Ureter (tissue), 1 donor: ENCODE results near the gene MARF1. TPM values are rescaled to one million over a fixed set of nuclear protein-coding genes. Genes with fewer than 3 reads are reported as not detected.
"Not testable (repeated sequence)": the region's sequence is repeated elsewhere in the genome, so short reads cannot be mapped to it uniquely, and the experiment has no call there.

Experiments used
- DNase-seq: peaks from one replicate; pipeline ENCODE4 v3.0.0-alpha.2; 2020; ENCODE audit warnings: low spot score
- total RNA-seq: library from RNA; stranded (reverse); gene quantifications from one replicate; pipeline ENCODE4 v1.2.4, GENCODE V29; 2023
- donor health status: DM: yes; HTN: yes; CAD: no.

The MARF1 gene
- total RNA-seq, 1 donor from 2014 or later: 98.3 TPM

GRCh38 chr16:15572329-15573001, 70.5 kb downstream of the MARF1 start:
- no peak for DNase-seq

DNA sequence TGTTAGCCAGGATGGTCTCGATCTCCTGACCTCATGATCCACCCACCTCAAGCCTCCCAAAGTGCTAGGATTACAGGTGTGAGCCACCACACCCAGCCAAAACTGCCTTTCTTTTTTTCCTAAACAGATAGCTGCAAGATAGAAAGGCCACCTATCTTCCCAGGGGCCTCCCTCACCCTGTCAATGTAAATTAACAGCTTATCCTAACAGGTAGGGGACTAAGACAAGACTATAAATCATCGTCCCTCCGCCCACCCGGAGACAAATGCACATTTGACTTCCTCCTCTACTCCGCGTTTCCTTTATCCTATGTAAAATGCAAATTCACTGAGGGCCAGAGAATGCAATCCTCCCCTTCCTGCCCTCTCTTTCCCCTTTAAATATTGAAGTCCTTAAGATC, 71.4 kb downstream of the MARF1 start:
- DNase-seq: no peak

- DNase-seq: not testable (repeated sequence)
Observed at GRCh38 chr16:15570666-15571065, 72.3 kb downstream of the MARF1 start.

GRCh38 chr16:15567823-15568222, 75.1 kb downstream of the MARF1 start:
- no peak for DNase-seq

DNA sequence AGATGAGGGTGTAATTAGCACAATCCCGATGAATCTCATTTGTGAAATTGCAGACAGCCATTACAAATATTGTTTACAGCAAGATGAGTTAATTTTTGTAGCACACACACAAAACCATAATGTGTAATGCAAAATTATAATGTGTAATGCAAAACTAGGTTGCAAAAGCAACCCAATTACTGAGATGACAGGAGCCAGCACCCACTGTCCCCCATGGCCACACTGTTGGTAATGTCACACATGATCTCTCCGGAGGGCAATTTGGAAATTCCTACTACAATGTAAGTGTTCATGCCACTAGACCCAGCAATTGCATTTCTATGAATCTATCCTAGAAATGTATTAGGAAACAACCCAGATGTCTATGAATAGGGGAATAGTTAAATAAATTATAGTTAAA, 76.9 kb downstream of the MARF1 start:
- no peak for DNase-seq

GRCh38 chr16:15564604-15565339, 78.2 kb downstream of the MARF1 start:
- no peak for DNase-seq

DNA sequence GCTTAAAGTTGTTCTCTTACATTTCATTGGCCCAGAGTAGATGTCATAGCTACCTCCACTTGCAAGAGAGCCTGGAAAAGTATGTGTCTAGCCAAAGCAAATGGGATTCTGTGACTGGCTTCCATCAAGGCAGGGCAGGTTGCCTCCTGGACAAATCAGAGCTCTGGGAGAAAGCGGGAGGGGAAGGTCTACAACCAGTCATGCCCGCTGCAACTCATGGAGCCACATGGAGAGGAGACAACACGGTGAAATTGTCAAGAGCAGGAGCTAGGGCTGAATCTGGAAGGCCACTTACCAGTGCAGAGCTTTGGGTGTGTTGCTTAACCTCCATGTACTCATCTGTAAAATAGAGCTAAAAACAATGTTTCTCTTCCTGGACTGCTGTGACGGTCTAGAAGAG, 83.8 kb downstream of the MARF1 start:
- no peak for DNase-seq

- DNase-seq: no peak
Observed at GRCh38 chr16:15557258-15557657, 85.7 kb downstream of the MARF1 start.

DNA sequence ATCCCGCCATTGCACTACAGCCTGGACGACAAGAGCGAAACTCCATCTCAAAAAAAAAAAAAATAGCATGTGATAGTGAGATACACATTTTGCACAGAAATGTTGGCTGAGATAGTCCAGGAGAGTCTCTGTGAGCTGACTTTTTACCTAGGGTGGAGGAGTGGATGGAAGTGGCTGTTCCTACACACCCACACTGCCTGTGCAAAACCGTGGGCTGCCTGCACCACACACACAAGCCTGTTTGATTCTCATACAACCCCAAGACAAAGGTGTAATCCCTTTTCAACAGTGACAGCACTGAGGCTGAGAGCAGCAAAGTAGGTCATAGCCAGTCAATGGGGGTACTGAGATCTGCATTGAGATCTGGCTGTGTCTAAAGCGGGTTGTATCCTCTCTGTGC, 86.8 kb downstream of the MARF1 start:
- no peak for DNase-seq

DNA sequence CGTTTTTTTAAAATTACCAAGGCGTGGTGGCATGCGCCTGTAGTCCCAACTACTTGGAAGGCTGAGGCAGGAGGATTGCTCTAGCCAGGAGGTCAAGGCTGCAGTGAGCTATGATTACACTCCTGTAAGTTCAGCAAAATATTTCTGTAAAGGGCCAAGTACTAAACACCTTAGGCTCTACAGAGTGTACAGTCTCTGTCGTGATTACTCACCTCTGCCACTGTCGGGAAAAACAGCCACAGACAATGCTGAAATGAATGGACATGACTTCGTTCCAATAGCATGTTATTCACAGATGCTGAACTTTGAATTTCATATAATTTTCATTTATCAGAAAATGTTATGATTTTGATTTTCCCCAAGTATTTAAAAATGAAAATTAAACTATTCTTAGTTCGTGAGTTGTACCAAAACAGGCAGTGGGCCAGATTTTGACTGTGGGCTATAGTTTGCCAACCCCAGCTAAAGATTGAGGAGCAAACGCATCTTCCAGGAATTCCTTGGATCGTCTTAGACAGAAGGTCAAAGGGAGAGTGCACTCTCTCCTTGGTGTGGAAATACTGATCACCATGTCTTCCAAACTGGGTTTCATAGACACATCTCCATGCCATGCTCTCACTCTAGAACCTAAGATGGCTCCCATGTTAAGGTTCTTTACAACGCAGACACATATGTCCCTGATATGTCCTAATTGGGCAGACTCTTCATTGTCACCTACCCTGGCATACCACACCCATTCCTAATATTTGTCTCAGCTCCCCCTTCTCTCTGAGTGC, 89.5 kb downstream of the MARF1 start:
- DNase-seq: no peak

DNA sequence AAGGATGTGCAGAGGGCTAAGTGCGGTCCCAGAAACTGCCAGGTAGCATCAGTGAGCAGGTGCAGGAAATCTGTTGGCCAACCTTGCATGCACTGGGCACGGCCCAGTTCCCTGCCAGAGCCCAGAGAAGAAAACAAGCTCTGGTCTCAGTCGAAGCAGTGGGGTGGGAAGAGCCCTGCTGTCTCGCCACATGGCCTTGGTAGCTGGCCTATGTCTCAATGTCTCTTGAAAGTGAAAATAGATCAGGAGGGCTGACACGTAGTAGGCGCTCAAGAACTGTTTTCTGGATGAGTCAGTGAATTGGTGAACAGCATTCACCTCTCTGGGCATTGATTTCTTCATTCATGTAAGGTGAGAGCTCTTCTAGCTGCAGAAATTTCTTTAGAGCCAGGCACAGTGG, 90.4 kb downstream of the MARF1 start:
- no peak for DNase-seq

GRCh38 chr16:15548482-15548891, 94.5 kb downstream of the MARF1 start:
- DNase-seq: no peak

- DNase-seq: no peak
Observed at GRCh38 chr16:15547768-15548096, 95.2 kb downstream of the MARF1 start.

DNA sequence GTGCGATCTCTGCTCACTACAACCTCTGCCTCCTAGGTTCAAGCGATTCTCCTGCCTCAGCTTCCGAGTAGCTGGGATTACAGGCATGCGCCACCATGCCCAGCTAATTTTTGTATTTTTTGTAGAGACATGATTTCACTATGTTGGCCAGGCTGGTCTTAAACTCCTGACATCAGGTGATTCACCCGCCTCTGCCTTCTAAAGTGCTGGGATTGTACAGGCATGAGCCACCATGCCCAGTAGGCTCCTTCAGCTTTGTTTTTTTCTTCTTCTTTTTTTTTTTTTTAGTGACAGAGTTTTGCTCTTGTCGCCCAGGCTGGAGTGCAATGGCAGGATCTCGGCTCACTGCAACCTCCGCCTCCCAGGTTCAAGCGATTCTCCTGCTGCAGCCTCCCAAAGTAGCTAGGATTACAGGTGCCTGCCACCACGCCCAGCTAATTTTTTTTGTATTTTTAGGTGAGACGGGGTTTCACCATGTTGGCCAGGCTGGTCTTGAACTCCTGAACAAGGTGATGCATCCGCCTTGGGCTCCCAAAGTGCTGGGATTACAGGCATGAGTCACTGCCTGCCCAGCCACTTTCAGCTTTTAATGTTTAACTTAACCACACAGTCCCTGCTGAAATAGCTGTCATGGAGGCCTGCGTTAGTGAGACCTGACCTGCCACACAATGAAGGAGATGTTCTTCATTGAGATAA, 95.7 kb downstream of the MARF1 start:
- DNase-seq: not testable (repeated sequence)

DNA sequence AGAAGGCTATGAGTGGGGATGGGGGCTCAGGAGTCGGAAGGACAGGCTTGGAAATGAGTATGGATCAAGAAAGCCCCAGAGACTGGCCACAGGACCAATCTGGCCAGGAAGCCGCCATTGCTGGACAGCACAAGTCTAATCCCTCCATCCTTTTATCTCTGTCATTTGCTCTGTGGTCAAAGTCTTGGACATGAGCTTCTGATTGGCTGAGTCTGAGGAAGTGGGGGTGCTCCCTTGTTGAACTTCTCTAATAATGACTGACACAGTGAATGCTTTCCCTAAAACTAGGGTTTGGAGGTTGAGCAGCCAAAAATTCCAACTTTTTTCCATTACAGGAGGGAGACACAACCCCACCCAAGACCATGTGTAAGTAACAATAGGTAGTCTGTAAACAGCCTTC, 97.4 kb downstream of the MARF1 start:
- no peak for DNase-seq

DNA sequence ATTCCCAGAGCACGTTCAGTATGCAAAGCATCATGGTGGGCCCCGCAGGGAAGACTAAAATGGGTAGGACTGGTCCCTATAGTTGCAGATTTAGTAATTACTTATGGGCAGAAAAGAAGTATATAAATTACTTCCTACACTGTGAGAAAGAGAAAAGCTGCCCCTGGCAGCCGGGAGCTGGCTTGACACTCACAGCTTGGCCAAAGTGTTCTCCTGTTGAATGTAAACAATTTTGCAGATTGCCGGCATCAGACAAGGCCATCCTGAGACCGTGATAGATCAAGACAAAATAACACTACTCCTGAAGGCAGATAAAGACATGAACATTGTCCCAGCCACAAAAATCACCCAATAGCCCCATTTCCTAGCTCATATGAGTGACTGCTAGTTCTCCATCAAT, 98.5 kb downstream of the MARF1 start:
- DNase-seq: no peak

Other genes with a start within 250 kb of the MARF1 start
- gene MPV17L, start 247.4 kb downstream of the MARF1 start, total RNA-seq: 17.1 TPM
- gene BMERB1, start 208.6 kb downstream of the MARF1 start, total RNA-seq: 44.9 TPM
- gene NDE1, start 7.1 kb upstream of the MARF1 start, total RNA-seq: 30.8 TPM
- 1,287 TPM for gene MYH11, start 213.9 kb upstream of the MARF1 start, total RNA-seq
- 29.3 TPM for gene CEP20, start 245.4 kb upstream of the MARF1 start, total RNA-seq